Measurements from ENCODE around the gene RAD51B.

RAD51B gene

GRCh38 chr14:68468437-68469207 lies 649.0 kb downstream of the RAD51B start:
- DNase-seq (ENCODE audit: low read depth), result peak; percentile 93
- H3K4me3 ChIP-seq (ENCODE audit: low read length), result no peak overlapping the region
- TF ChIP-seq CTCF (conservative IDR thresholded peaks at IDR 0.05; ENCODE audit: low read depth, low read length), result no peak

- H3K4me3 ChIP-seq (ENCODE audit: low read length), result no peak overlapping the region
- no peak for DNase-seq (ENCODE audit: low read depth)
- TF ChIP-seq CTCF (conservative IDR thresholded peaks at IDR 0.05; ENCODE audit: low read depth, low read length), result no peak
Observed at GRCh38 chr14:68469208-68469713, 649.7 kb downstream of the RAD51B start.

GRCh38 chr14:68470361-68470760 lies 650.8 kb downstream of the RAD51B start:
- no peak for TF ChIP-seq CTCF (conservative IDR thresholded peaks at IDR 0.05; ENCODE audit: low read depth, low read length)
- H3K4me3 ChIP-seq (ENCODE audit: low read length), result no peak overlapping the region
- DNase-seq (ENCODE audit: low read depth), result no peak

GRCh38 chr14:68471029-68471963 lies 651.7 kb downstream of the RAD51B start:
- DNase-seq (ENCODE audit: low read depth), result no peak
- no peak for TF ChIP-seq CTCF (conservative IDR thresholded peaks at IDR 0.05; ENCODE audit: low read depth, low read length)

GRCh38 chr14:68471964-68472508 lies 652.5 kb downstream of the RAD51B start:
- no peak for DNase-seq (ENCODE audit: low read depth)
- no peak for TF ChIP-seq CTCF (conservative IDR thresholded peaks at IDR 0.05; ENCODE audit: low read depth, low read length)
- no peak overlapping the region for H3K4me3 ChIP-seq (ENCODE audit: low read length)

More at GRCh38 chr14:68471029-68471963, 651.7 kb downstream of the RAD51B start:
- no peak overlapping the region for H3K4me3 ChIP-seq (ENCODE audit: low read length)

GRCh38 chr14:68473069-68473468 lies 653.5 kb downstream of the RAD51B start:
- no peak overlapping the region for H3K4me3 ChIP-seq (ENCODE audit: low read length)
- no peak for DNase-seq (ENCODE audit: low read depth)

More at GRCh38 chr14:68473069-68473468, 653.5 kb downstream of the RAD51B start:
- no peak for TF ChIP-seq CTCF (conservative IDR thresholded peaks at IDR 0.05; ENCODE audit: low read depth, low read length)
